Activated naive CD8-positive, alpha-beta T cell treated with anti-CD3 and anti-CD28 coated beads for 36 hours (primary cell): ENCODE measurements around the gene SLC25A45. TPM values are rescaled to one million over a fixed set of nuclear protein-coding genes. Genes with fewer than 3 reads are reported as not detected.
A peak's percentile ranks its signal among the peaks of the same experiment; 100 is the strongest.
"Not testable (repeated sequence)": the region's sequence is repeated elsewhere in the genome, so short reads cannot be mapped to it uniquely, and the experiment has no call there.

ENCODE experiments used
- DNase-seq: peaks from one replicate; pipeline ENCODE4 v3.0.0; 2021
- H3K27ac Mint-ChIP-seq: one replicate; pipeline ENCODE4 v1.8.0; 2022; ENCODE audit warnings: mild to moderate bottlenecking, moderate library complexity, mixed read lengths
- H3K27me3 Mint-ChIP-seq: one replicate; pipeline ENCODE4 v1.8.0; 2022; ENCODE audit warnings: mild to moderate bottlenecking, mixed read lengths
- H3K36me3 Mint-ChIP-seq: one replicate; pipeline ENCODE4 v1.8.0; 2021; ENCODE audit warnings: mild to moderate bottlenecking, mixed read lengths
- H3K4me1 Mint-ChIP-seq: one replicate; pipeline ENCODE4 v1.8.0; 2021; ENCODE audit warnings: mixed read lengths
- H3K4me3 Mint-ChIP-seq: one replicate; pipeline ENCODE4 v1.8.0; 2022; ENCODE audit warnings: mild to moderate bottlenecking, moderate library complexity, mixed read lengths
- H3K9me3 Mint-ChIP-seq: one replicate; pipeline ENCODE4 v1.8.0; 2022; ENCODE audit warnings: mixed read lengths
- total RNA-seq, 2 experiments: library from RNA; stranded (reverse); gene quantifications; one replicate each; pipeline ENCODE4 v1.2.3, GENCODE V29; 2021

Gene SLC25A45
- total RNA-seq, 2 experiments from 2014 or later = 15.4 to 15.7 TPM

DNA sequence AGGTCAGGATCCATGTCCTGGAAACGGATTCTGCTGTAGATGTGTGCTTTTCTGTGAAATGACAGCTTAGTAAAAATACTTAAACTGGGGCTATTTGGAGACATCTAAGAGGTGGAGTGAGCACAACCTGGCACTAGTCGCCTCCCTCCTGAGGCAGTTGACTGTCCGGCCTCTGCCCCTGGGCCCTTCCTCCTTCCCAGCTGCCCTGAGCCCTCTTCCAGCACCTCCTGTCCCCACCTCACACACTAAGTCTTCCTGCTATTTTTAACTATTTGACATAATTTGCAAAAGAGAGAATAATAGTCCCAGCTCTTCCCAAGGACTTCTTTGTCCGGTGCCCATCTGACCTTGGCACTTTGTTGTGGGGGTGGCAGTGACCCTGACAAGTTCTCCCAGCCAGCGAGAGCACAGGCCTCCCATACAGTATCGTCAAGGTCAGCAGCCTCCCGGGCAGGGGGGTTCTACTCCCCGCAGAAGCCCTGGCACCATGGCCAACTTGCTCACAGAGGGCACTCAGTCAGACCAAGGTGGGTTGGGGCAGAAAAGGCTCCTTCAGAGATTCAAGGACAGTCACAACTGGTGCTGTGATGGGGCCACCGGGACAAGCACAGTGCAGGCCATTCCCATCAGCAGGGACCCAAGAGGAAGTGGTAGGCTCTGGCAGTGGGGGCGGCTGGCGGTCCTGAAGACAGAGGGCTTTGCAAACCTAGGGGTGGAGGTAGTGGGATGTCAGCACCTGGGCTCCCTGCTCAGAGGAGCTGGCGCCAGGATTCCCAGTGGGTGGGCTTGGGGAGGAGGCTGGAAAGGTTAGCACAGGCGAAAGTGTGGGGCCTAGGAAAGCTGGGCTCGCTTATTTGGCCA is 34.6 kb upstream of the SLC25A45 start:
- Mint-ChIP-seq H3K27ac (peak overlapping the region; percentile 99), H3K36me3 (peaks cover 9% of the 10 kb centered on the region), H3K4me1 (peaks cover 44% of the 10 kb centered on the region), H3K27me3 (no peaks in the 10 kb centered on the region), H3K9me3 (no peaks in the 10 kb centered on the region), H3K4me3 (peak overlapping the region; percentile 100)
- DNase-seq = peak; percentile 53

DNA sequence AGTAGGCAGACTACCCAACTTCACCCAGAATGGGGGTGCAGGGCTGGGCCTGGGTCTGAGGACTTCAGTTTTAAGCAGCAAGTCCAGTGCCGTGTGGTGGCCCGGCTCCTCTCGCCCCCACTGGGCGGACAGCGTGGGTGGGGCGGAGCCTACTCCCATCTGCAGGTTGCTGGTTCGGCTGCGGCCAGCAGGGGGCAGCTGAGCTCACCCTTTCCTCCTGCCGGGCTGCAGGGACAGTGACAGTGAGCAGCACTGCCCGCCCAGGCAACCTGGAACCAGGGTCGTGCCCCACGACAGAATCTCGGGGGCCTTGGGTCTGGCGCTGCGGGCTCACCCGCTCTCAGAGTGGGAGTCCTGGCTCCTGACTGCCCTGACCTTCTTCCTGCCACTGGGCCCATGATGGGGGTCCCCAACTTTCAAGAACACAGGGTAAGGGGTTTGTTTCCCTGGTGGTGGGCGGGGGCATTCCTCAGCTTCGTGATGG is 33.9 kb upstream of the SLC25A45 start:
- Mint-ChIP-seq H3K36me3 (peaks cover 9% of the 10 kb centered on the region), H3K4me3 (peak overlapping the region; percentile 100), H3K9me3 (no peaks in the 10 kb centered on the region), H3K4me1 (peaks cover 44% of the 10 kb centered on the region), H3K27ac (peak overlapping the region; percentile 99), H3K27me3 (no peaks in the 10 kb centered on the region)
- peak; percentile 92 for DNase-seq

DNA sequence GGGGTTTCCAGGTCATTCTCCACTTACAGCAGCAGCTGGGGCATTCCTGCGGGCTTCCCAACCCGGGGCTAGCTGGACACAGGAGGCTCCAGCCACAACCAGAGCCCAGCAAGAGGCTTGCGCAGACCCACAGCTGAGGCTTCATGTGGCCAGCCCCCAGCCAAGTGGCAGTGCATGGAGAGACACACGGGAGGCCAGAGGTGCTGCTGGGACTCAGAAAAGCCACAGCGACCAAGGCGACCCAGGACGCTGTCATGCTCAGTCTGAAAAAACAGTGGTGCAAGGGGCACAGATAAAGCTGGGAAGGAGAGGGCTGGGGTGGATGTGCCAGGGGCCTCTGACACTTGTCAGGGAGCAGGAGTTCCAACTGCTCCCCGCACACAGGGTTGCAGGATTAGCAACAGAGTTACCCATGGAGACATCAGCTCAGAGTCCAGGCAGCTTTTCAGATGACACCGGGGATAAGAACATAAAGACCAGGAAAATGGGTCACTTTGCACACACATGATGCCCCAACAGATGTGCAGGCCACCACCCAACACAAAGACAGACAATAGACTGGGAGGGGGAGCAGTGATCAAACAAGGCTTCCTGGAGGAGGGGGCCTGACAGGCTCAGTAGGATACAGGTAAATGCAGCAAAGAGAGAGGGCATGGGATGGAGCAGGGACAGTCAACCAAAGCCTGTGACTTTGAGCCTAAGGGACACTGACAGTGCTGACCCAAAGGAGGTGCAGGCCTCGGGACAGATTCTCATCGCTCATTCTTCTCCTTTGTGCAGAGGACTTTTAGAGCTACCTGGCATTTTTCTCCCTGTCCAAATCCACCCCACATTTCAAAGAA is 33.3 kb upstream of the SLC25A45 start:
- Mint-ChIP-seq H3K9me3 (no peaks in the 10 kb centered on the region), H3K36me3 (peaks cover 7% of the 10 kb centered on the region), H3K27me3 (no peaks in the 10 kb centered on the region), H3K4me1 (peaks cover 42% of the 10 kb centered on the region), H3K27ac (peak overlapping the region; percentile 99), H3K4me3 (peak overlapping the region; percentile 100)
- DNase-seq = no peak

DNA sequence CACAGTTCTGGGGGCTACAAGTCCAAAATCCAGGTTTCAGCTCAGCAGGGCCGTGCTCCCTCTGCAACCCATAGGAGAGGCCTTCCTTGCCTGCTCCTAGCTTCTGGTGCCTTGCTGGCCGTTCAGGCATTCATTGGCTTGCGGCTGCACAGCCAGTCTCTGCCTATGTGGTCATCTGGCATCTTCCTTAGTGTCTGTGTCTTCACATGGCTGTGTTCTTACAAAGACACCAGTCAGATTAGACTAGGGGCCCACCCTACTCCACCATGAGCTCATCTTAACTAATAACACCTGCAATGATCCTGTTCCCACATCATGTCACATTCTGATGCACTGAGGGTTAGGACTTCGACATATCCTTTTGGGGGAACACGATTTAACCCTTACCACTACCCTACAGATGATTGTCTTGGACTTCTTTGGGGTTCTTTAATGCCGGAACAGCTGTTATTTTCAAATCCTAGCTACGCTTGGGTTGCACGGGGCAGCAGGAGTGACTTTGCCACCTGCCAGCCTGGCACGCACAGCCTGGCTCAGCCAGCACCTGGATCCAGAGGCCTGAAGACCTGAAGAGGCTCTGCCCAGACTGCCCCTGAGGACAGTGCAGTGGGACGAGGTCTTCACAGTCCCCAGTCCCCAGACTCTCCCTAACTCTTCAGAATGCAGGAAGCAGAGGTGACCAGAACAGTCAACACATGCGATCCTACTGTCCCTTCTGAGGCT is 32.5 kb upstream of the SLC25A45 start:
- no peaks in the 10 kb centered on the region for H3K9me3 Mint-ChIP-seq
- no peak overlapping the region for H3K4me3 Mint-ChIP-seq
- peaks cover 4% of the 10 kb centered on the region for H3K36me3 Mint-ChIP-seq
- peaks cover 36% of the 10 kb centered on the region for H3K4me1 Mint-ChIP-seq
- DNase-seq = no peak
- no peaks in the 10 kb centered on the region for H3K27me3 Mint-ChIP-seq
- H3K27ac Mint-ChIP-seq = peak overlapping the region; percentile 11

DNA sequence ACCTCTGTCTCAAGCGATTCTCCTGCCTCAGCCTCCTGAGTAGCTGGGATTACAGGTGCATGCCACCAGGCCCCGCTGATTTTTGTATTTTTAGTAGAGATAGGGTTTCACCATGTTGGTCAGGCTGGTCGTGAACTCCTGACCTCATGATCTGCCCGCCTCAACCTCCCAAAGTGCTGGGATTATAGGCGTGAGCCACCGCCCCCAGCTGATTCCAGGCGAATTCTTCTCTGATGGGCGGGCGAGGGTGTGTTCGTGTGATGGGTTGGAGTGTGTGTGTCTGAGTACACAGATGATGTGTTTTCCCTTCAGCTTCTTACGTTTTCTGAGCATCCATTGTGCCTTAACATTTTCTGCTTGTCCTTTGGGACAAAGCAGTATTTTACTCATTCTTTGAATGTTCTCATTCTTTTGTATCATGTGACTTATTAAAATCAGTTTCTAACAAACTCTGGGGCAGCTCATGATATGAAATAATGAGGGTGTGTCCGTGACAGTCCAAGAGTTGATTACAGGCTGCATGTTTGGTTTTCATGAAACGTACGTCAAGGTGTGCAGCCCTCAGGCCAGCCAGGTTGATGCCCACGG is 30.7 kb upstream of the SLC25A45 start:
- H3K27me3 Mint-ChIP-seq, H3K4me3 Mint-ChIP-seq, H3K27ac Mint-ChIP-seq: not testable (repeated sequence)

DNA sequence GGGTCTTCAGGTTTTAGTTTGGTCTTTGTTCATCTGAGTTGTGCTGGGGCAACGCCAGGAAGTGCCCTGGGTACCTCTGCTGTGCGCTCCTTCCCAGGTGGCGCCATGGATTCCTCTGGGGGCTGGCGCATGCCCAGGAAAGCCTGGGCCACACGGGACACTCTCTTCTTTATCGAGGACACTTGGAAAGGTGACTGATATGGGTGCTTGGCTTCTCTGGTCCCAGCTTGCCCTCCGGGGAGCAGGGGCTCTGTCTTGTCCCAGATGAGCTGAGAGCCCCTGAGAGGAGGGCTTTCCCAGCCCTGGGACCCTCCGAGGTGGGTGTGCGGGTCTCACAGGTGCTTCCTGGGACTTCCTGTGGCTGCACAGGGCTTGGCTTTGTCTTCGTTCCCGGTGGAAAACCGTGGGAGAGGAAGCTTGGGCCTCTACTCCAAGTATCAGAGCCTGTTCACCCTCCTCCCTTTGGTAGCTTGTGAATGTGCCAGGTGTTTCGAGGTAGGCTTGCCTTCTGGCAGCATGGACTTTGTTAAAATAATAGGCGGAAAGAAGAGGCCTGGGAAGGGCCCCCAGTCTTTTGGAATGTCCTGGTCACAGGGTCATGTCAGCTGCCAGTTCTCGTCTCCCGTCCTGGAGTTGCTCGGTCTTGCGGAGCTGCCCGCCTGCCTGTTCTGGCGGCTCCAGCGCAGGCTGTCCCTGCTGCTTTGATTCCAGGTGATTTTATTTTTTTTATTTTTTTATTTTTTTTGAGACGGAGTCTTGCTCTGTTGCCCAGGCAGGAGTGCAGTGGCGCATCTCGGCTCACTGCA is 30.0 kb upstream of the SLC25A45 start:
- Mint-ChIP-seq H3K27ac (no peak overlapping the region), H3K9me3 (no peaks in the 10 kb centered on the region), H3K36me3 (peaks cover 14% of the 10 kb centered on the region), H3K27me3 (no peaks in the 10 kb centered on the region), H3K4me1 (peaks cover 19% of the 10 kb centered on the region), H3K4me3 (no peak overlapping the region)
- DNase-seq = no peak

More for the DNA sequence above, 30.7 kb upstream of the SLC25A45 start:
- H3K4me1 Mint-ChIP-seq = peaks cover 26% of the 10 kb centered on the region
- DNase-seq, H3K9me3 Mint-ChIP-seq: not testable (repeated sequence)
- peaks cover 14% of the 10 kb centered on the region for H3K36me3 Mint-ChIP-seq

DNA sequence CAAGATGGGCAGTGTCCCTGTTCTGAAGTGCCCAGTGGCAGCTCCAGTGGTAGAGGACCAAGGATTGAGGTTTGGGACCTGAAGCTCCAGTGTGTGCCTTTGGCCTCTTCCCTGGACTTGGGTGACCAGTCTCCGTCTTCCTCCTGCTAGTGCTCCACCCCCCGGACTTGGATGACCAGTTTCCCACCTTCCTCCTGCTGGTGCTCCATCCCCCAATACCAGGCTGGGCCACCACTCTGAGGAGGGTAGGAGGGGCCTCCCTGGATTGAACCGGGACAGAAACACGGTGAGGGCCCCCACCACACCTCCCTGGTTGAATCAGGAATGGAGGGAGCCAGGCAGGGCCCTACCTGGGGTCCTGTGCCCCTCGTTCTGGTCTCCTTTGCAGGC is 29.2 kb upstream of the SLC25A45 start:
- no peak for DNase-seq

DNA sequence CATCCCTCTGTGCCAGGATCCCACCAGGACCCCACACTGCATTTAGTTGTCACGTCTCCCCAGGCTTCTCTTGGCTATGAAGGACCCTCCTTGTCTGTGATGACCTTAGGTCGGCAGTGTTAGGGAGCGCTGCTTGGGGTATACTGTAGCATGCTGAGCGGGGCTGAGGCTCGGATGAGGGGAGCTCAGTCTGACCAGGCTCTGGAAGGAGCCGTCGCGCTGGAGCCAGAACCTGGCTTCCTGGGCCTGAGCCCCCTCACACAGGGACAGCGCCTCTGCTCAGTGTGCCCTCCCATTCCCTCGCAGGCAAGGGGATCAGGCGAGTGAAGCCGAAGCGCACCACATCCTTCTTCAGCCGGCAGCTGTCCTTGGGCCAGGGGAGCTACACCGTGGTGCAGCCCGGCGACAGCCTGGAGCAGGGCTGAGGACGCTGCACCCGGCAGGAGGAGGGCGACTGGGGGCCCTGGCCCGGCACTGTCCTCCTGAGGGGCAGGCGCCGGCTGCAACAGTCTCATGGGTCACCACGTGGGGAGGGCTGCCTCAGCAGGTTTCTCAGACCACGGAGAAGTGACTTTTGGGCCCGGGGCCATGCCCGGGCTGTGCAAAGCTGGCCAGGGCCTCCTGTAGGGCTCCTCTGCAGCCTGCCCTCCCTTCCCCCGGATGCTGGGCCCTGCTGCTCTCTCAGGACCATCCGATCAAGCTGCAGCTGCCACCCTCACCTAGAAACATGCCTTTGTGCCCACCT is 28.7 kb upstream of the SLC25A45 start:
- no peak overlapping the region for H3K27ac Mint-ChIP-seq
- no peak for DNase-seq
- H3K4me3 Mint-ChIP-seq = no peak overlapping the region
- H3K36me3 Mint-ChIP-seq = peaks cover 17% of the 10 kb centered on the region
- H3K27me3 Mint-ChIP-seq = no peaks in the 10 kb centered on the region
- H3K4me1 Mint-ChIP-seq = peaks cover 6% of the 10 kb centered on the region
- H3K9me3 Mint-ChIP-seq = no peaks in the 10 kb centered on the region

More for the DNA sequence above, 29.2 kb upstream of the SLC25A45 start:
- no peaks in the 10 kb centered on the region for H3K9me3 Mint-ChIP-seq
- peaks cover 11% of the 10 kb centered on the region for H3K4me1 Mint-ChIP-seq
- H3K27ac Mint-ChIP-seq = no peak overlapping the region
- no peaks in the 10 kb centered on the region for H3K27me3 Mint-ChIP-seq
- H3K36me3 Mint-ChIP-seq = peaks cover 17% of the 10 kb centered on the region
- no peak overlapping the region for H3K4me3 Mint-ChIP-seq

DNA sequence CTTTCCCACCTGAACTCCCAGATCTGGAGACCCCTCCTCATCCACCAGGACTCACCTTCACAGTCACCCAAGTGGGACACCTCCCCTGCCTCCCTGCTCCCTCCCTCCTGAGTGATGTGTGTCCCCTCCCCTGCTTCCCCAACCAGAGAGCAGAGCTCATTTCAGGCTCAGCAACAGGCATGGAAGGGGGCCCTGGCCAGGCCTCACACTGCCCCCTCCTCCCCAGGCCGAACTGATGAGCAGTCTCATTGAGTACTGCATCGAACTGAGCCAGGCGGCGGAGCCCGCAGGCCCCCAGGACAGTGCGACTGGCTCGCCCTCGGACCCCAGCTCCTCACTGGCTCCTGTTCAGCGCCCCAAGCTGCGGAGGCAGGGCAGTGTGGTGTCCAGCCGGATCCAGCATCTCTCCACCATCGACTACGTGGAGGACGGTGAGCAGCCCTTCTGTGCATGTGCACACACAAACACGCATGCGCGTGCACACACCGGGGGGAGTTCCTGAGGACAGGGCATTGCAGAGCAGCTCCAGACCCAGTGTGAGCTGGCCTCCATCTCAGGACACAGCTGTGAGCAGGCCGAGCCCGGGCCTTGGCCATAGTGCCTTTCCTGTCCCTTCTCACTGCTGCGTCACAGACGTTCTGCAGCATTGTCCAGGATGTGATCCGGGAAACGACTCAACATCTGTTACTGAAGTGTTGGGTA is 22.3 kb upstream of the SLC25A45 start:
- DNase-seq = no peak
- H3K27ac Mint-ChIP-seq = no peak overlapping the region

DNA sequence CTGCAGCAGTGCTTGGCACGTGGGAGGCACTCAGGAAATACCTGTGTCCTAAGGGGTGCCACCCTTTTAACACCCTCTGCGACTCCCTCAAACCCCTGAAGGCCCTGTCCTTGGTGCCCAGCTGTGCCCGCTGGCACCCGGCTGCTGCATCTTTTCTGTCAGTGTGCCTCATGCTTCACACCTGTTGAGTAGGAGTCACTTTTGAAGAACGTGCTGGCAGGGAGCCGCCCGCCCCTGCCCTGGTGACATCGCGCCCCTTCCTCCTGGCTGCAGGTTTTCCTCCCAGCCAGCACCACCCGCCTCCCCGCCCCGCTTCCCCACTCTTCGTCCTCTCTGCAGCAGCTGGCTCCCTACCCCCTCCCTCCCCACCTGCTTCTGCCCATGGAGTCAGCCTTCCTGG is 21.8 kb upstream of the SLC25A45 start:
- no peak overlapping the region for H3K27ac Mint-ChIP-seq
- no peak for DNase-seq
- no peak overlapping the region for H3K4me3 Mint-ChIP-seq
- no peaks in the 10 kb centered on the region for H3K9me3 Mint-ChIP-seq
- H3K27me3 Mint-ChIP-seq = no peaks in the 10 kb centered on the region
- peaks cover 8% of the 10 kb centered on the region for H3K4me1 Mint-ChIP-seq
- peaks cover 14% of the 10 kb centered on the region for H3K36me3 Mint-ChIP-seq

More for the DNA sequence above, 22.3 kb upstream of the SLC25A45 start:
- Mint-ChIP-seq H3K9me3 (no peaks in the 10 kb centered on the region), H3K36me3 (peaks cover 18% of the 10 kb centered on the region), H3K27me3 (no peaks in the 10 kb centered on the region), H3K4me3 (no peak overlapping the region), H3K4me1 (peaks cover 8% of the 10 kb centered on the region)

DNA sequence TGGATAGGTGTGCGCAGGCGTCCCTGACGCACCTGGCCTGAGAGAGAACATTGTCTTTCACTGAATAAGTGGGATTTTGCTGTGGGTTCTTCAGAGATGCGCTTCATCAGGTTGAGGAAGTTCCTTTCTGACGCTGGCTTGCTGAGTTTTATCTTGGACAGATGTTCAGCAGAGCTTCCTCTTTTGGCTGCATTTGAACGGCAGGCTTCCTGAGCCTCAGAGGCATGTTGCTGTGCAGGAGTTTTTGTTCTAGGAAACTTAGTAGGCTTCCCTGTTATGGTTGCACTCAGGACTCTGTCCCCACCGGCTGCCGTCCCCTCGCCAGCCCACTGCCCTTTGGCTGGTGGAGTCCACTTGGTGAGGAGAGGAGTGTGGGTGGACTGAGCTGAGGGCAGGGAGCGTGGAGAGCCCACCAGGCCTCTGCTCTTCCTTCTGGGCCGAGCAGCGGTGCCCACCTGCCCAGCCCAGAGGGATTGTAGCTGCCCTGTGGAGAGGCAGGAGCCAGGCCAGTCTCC is 21.2 kb upstream of the SLC25A45 start:
- peaks cover 8% of the 10 kb centered on the region for H3K4me1 Mint-ChIP-seq
- peaks cover 11% of the 10 kb centered on the region for H3K36me3 Mint-ChIP-seq
- peak overlapping the region; percentile 25 for H3K27ac Mint-ChIP-seq
- no peak overlapping the region for H3K4me3 Mint-ChIP-seq
- no peaks in the 10 kb centered on the region for H3K27me3 Mint-ChIP-seq
- DNase-seq = no peak
- H3K9me3 Mint-ChIP-seq = no peaks in the 10 kb centered on the region

DNA sequence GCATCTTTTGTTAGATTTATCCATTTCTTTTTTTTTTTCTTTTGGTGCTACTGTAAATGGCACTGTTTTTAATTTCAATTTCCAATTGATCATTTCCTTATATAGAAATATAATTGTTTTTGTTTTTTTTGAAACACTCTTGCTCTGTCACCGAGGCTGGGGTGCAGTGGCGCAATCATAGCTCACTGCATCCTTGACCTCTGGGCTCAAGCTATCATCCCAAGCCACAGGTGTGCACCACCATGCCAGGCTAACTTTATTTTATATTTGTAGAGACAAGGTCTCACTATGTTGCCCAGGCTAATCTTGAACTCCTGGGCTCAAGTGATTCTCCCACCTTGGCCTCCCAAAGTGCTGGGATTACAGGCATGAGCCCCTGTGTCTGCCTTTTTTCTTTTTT is 20.3 kb upstream of the SLC25A45 start:
- H3K27me3 Mint-ChIP-seq = no peaks in the 10 kb centered on the region
- H3K27ac Mint-ChIP-seq = no peak overlapping the region
- no peak for DNase-seq
- no peak overlapping the region for H3K4me3 Mint-ChIP-seq
- H3K9me3 Mint-ChIP-seq = no peaks in the 10 kb centered on the region
- H3K36me3 Mint-ChIP-seq = peaks cover 11% of the 10 kb centered on the region
- peaks cover 8% of the 10 kb centered on the region for H3K4me1 Mint-ChIP-seq

DNA sequence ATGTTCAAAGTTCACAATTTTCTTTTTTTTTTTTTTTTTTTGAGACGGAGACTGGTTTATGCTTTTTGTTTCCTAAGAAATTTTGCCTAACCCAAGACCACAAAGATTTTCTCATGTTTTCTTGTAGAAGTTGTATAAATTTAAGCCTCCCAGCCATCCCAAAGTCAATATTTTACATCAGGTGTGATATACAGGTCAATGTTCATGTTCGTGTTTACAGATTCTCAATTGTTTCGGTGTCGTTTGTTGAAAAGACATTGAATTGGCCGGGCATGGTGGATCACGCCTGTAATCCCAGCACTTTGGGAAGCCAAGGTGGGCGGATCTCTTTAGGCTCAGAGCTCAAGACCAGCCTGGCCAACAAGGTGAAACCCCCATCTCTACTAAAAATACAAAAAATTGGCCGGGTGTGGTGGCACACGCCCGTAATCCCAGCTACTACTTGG is 19.4 kb upstream of the SLC25A45 start:
- peaks cover 11% of the 10 kb centered on the region for H3K36me3 Mint-ChIP-seq
- no peak for DNase-seq
- peaks cover 8% of the 10 kb centered on the region for H3K4me1 Mint-ChIP-seq
- no peak overlapping the region for H3K27ac Mint-ChIP-seq
- no peaks in the 10 kb centered on the region for H3K9me3 Mint-ChIP-seq
- no peaks in the 10 kb centered on the region for H3K27me3 Mint-ChIP-seq
- H3K4me3 Mint-ChIP-seq = no peak overlapping the region
